ENCODE measurements around the gene CACNA1G.

The CACNA1G gene

GRCh38 chr17:50618300-50618699 lies 57.8 kb downstream of the CACNA1G start:
- Mint-ChIP-seq H3K27me3 (peaks cover 2% of the 10 kb centered on the region), H3K4me1 (peaks cover 6% of the 10 kb centered on the region)

GRCh38 chr17:50618941-50619340 lies 58.4 kb downstream of the CACNA1G start:
- Mint-ChIP-seq H3K27ac (no peak overlapping the region), H3K27me3 (peaks cover 2% of the 10 kb centered on the region), H3K9me3 (no peaks in the 10 kb centered on the region), H3K4me1 (peaks cover 6% of the 10 kb centered on the region), H3K4me3 (no peak overlapping the region), H3K36me3 (no peaks in the 10 kb centered on the region)

More at GRCh38 chr17:50618300-50618699, 57.8 kb downstream of the CACNA1G start:
- H3K27ac Mint-ChIP-seq: no peak overlapping the region
- no peaks in the 10 kb centered on the region for H3K36me3 Mint-ChIP-seq
- H3K4me3 Mint-ChIP-seq: no peak overlapping the region
- H3K9me3 Mint-ChIP-seq: no peaks in the 10 kb centered on the region

- Mint-ChIP-seq H3K4me3 (no peak overlapping the region), H3K27me3 (no peaks in the 10 kb centered on the region)
Measured at GRCh38 chr17:50619489-50619888, 59.0 kb downstream of the CACNA1G start.

GRCh38 chr17:50620237-50620636 lies 59.7 kb downstream of the CACNA1G start:
- no peaks in the 10 kb centered on the region for H3K27me3 Mint-ChIP-seq
- no peaks in the 10 kb centered on the region for H3K4me1 Mint-ChIP-seq
- H3K27ac Mint-ChIP-seq: no peak overlapping the region
- H3K4me3 Mint-ChIP-seq: no peak overlapping the region
- no peaks in the 10 kb centered on the region for H3K9me3 Mint-ChIP-seq
- H3K36me3 Mint-ChIP-seq: no peaks in the 10 kb centered on the region

More at GRCh38 chr17:50619489-50619888, 59.0 kb downstream of the CACNA1G start:
- Mint-ChIP-seq H3K4me1 (peaks cover under 1% of the 10 kb centered on the region), H3K27ac (no peak overlapping the region), H3K9me3 (no peaks in the 10 kb centered on the region), H3K36me3 (no peaks in the 10 kb centered on the region)

GRCh38 chr17:50620858-50621257 lies 60.3 kb downstream of the CACNA1G start:
- no peak overlapping the region for H3K4me3 Mint-ChIP-seq
- H3K27me3 Mint-ChIP-seq: peaks cover 2% of the 10 kb centered on the region

GRCh38 chr17:50621574-50622031 lies 61.1 kb downstream of the CACNA1G start:
- Mint-ChIP-seq H3K27ac (no peak overlapping the region), H3K27me3 (peaks cover 2% of the 10 kb centered on the region), H3K9me3 (no peaks in the 10 kb centered on the region)

More at GRCh38 chr17:50620858-50621257, 60.3 kb downstream of the CACNA1G start:
- H3K36me3 Mint-ChIP-seq: no peaks in the 10 kb centered on the region
- H3K4me1 Mint-ChIP-seq: no peaks in the 10 kb centered on the region
- H3K9me3 Mint-ChIP-seq: no peaks in the 10 kb centered on the region
- no peak overlapping the region for H3K27ac Mint-ChIP-seq

GRCh38 chr17:50624321-50624934 lies 63.9 kb downstream of the CACNA1G start:
- H3K36me3 Mint-ChIP-seq: no peaks in the 10 kb centered on the region
- no peaks in the 10 kb centered on the region for H3K4me1 Mint-ChIP-seq
- no peak overlapping the region for H3K27ac Mint-ChIP-seq
- H3K4me3 Mint-ChIP-seq: no peak overlapping the region
- H3K27me3 Mint-ChIP-seq: peaks cover 7% of the 10 kb centered on the region
- H3K9me3 Mint-ChIP-seq: no peaks in the 10 kb centered on the region

More at GRCh38 chr17:50621574-50622031, 61.1 kb downstream of the CACNA1G start:
- H3K4me1 Mint-ChIP-seq: no peaks in the 10 kb centered on the region
- H3K4me3 Mint-ChIP-seq: no peak overlapping the region
- H3K36me3 Mint-ChIP-seq: no peaks in the 10 kb centered on the region

GRCh38 chr17:50625032-50625871 lies 64.7 kb downstream of the CACNA1G start:
- Mint-ChIP-seq H3K27me3 (peaks cover 9% of the 10 kb centered on the region), H3K36me3 (no peaks in the 10 kb centered on the region), H3K9me3 (no peaks in the 10 kb centered on the region), H3K4me1 (no peaks in the 10 kb centered on the region), H3K4me3 (no peak overlapping the region), H3K27ac (no peak overlapping the region)

GRCh38 chr17:50626037-50626574 lies 65.6 kb downstream of the CACNA1G start:
- no peaks in the 10 kb centered on the region for H3K4me1 Mint-ChIP-seq
- peaks cover 13% of the 10 kb centered on the region for H3K27me3 Mint-ChIP-seq
- no peak overlapping the region for H3K27ac Mint-ChIP-seq
- H3K9me3 Mint-ChIP-seq: no peaks in the 10 kb centered on the region
- H3K36me3 Mint-ChIP-seq: no peaks in the 10 kb centered on the region
- no peak overlapping the region for H3K4me3 Mint-ChIP-seq

- Mint-ChIP-seq H3K27ac (no peak overlapping the region), H3K4me1 (no peaks in the 10 kb centered on the region), H3K4me3 (no peak overlapping the region), H3K36me3 (no peaks in the 10 kb centered on the region), H3K9me3 (no peaks in the 10 kb centered on the region), H3K27me3 (peaks cover 21% of the 10 kb centered on the region)
Measured at GRCh38 chr17:50627036-50627781, 66.7 kb downstream of the CACNA1G start.

- Mint-ChIP-seq H3K27me3 (peaks cover 24% of the 10 kb centered on the region), H3K27ac (no peak overlapping the region), H3K36me3 (no peaks in the 10 kb centered on the region), H3K9me3 (no peaks in the 10 kb centered on the region), H3K4me3 (no peak overlapping the region), H3K4me1 (no peaks in the 10 kb centered on the region)
Measured at GRCh38 chr17:50627782-50628601, 67.5 kb downstream of the CACNA1G start.

- Mint-ChIP-seq H3K4me1 (no peaks in the 10 kb centered on the region), H3K4me3 (no peak overlapping the region), H3K27ac (no peak overlapping the region)
Measured at GRCh38 chr17:50629902-50630301, 69.4 kb downstream of the CACNA1G start.

GRCh38 chr17:50630524-50631194 lies 70.1 kb downstream of the CACNA1G start:
- Mint-ChIP-seq H3K27me3 (peaks cover 32% of the 10 kb centered on the region), H3K4me3 (no peak overlapping the region), H3K4me1 (no peaks in the 10 kb centered on the region), H3K27ac (no peak overlapping the region), H3K9me3 (no peaks in the 10 kb centered on the region), H3K36me3 (no peaks in the 10 kb centered on the region)

More at GRCh38 chr17:50629902-50630301, 69.4 kb downstream of the CACNA1G start:
- Mint-ChIP-seq H3K27me3 (peaks cover 33% of the 10 kb centered on the region), H3K9me3 (no peaks in the 10 kb centered on the region), H3K36me3 (no peaks in the 10 kb centered on the region)

GRCh38 chr17:50631195-50631907 lies 70.8 kb downstream of the CACNA1G start:
- peaks cover 38% of the 10 kb centered on the region for H3K27me3 Mint-ChIP-seq

More at GRCh38 chr17:50631195-50631907, 70.8 kb downstream of the CACNA1G start:
- Mint-ChIP-seq H3K36me3 (no peaks in the 10 kb centered on the region), H3K9me3 (no peaks in the 10 kb centered on the region), H3K4me3 (no peak overlapping the region), H3K4me1 (no peaks in the 10 kb centered on the region), H3K27ac (no peak overlapping the region)
